ENCODE measurements around the gene LTBP1.
"Not testable (repeated sequence)": the region's sequence is repeated elsewhere in the genome, so short reads cannot be mapped to it uniquely, and the experiment has no call there.

The LTBP1 gene

GRCh38 chr2:33153008-33153407, 206.3 kb downstream of the LTBP1 start:
- DNase-seq, result no peak

DNA sequence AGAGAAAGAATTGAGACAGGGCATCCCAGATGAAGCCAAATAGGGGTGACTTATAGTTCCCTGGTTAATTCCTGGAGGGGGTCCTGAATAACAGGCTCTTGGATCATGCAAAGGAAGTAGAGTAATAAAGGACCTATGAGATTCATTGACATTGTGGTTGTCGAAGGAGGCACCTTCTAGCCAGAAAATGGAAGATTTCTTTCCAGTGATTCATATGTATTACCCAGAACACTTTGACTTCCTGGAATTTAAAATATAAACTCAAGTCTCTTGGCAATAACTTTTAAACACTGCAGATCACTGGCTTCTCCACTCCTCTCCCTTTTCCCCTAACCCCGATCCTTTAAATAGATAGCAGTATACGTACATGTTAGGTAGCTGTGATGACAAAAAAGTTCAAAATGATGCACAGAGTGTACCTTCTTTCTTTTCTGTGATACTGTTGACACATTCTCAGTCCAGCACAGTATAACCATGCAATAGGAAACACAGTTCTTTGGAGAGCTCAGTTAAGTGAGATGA, 211.8 kb downstream of the LTBP1 start:
- DNase-seq, result no peak

DNA sequence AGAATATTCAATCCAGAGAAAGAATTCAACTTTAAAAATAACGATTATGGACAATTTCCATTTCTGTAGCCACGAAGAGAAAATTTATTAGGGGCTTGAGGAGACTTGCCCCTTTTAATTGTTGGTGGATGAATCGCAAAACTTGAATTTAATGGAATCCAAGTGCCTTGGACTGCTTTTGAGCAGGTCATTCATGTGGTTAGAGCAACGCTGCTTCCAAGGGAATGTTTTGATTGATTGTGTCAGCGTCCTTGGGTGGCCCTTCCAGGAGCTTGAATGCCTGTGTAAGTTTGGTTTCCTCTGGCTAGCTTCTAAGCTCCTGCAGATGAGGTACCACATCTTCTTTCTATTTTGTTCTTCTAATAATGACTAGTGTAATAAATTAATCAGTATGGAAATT, 213.4 kb downstream of the LTBP1 start:
- DNase-seq, result no peak

- no peak for DNase-seq
These were observed 219.6 kb downstream of the LTBP1 start for GRCh38 chr2:33166287-33166881.

GRCh38 chr2:33167622-33168245, 221.0 kb downstream of the LTBP1 start:
- DNase-seq, result no peak

DNA sequence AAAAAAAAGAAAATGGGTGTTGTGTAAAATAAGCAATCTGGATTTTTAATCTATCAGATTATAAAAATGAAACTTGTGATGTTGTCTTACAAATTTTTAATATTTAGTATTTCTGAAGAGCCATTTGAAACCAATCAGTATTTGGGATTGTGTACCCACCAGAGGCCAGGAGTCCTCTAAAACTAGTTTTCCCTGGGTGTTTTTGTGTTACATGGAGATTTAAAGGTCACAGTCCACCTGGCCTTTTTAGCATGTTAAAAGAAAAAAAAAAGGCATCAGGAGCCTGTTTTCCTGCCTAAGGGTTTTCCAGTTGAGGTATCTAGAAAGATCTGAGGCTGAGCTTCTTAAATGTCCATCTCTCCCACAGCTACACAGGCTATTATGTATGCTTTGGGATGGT, 221.7 kb downstream of the LTBP1 start:
- no peak for DNase-seq

DNA sequence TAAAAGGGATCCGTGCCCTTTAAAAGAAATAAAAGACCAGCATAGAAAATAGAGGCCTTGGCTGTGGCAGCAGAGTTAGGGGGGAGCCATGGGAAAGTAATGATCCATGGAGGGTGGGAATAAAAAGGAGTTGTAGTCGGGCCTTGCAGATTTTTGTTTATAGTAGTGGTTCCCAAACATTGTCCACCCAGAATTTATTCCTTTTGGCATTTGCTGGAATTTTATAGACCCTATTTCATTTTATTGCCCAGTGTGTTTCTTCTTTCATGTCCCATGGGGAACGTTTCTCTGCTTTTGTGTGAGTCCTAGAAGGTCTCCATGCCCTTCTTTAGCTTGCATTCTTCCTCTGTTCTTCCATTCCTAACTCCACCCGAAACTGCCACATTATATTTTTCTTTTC, 222.2 kb downstream of the LTBP1 start:
- no peak for DNase-seq

GRCh38 chr2:33170251-33170650, 223.5 kb downstream of the LTBP1 start:
- not testable (repeated sequence) for DNase-seq

DNA sequence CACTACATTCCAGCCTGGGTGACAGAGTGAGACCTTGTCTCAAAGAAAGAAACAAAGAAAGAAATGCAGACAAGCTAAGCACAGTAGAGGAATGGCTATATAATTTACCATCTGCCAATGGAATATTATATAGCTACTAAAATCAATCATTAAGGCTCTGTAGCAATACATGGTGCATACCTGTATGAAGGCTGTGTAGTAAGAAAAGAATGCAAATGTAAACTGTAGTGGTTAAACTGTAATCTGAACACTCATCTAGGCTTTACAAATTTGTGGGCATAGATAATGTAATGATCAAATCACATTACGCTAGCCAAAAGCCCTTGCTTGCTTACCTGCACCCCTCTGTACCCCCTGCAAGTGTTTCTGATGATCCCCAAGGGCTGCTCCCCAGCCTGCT, 230.9 kb downstream of the LTBP1 start:
- DNase-seq, result no peak

GRCh38 chr2:33178209-33178608, 231.5 kb downstream of the LTBP1 start:
- no peak for DNase-seq

DNA sequence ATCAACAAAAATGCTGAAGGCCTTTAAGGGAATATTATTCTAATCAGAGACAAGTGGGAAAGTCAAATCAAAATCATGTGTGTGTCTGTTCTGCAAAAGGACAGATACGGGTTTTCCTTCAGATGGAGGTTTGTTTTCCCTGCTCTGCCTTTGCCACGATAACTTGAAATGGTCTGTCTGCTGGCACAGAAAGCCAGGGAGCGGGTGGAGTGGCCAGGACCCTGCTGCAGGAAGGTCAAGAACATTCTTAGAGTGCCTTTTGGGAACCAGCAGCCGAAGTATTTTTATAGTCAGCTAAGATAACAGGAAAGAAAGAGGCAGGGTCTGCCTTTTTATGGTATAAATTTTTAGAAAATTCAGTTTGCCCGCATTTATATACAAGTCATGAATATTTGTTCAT, 234.2 kb downstream of the LTBP1 start:
- DNase-seq, result no peak

DNA sequence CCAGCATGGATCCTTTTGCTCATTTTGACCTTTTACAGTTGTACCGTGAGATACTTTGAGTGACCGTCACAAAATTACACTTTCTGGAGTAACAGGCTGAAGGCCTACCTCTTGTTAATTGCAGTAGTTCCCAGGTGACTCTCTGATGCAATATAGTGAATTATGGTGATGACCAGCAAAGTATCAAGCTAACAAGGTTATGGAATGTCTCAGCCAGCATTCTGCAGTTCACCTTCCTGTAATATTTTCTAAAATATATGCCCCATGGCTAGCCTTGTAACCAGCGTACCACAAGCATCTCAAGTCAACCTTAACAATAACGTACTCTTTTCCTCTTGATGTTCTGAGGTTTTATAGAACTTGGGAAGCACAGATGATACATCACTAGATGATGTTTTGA, 234.7 kb downstream of the LTBP1 start:
- DNase-seq, result no peak

DNA sequence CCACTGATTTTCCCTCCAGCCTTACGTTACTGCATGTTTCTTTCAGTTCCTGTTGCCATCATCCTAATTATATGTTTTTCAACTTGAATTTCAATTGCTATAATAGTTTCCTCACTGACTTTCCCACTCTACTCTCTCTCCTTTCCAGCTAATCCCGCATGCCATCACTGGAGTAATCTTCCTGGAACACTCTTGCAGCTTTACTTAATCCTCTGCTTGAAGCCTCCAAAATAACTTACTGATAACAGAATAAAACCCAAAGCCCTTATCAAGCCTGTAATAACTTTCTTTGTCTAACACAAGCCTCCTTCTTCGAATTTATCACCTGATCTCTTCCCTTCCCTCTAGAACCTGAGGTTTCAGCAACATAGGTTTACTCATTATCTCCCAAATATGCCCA, 237.3 kb downstream of the LTBP1 start:
- DNase-seq, result no peak

- DNase-seq, result no peak
These were observed 240.2 kb downstream of the LTBP1 start for GRCh38 chr2:33186937-33187336.

DNA sequence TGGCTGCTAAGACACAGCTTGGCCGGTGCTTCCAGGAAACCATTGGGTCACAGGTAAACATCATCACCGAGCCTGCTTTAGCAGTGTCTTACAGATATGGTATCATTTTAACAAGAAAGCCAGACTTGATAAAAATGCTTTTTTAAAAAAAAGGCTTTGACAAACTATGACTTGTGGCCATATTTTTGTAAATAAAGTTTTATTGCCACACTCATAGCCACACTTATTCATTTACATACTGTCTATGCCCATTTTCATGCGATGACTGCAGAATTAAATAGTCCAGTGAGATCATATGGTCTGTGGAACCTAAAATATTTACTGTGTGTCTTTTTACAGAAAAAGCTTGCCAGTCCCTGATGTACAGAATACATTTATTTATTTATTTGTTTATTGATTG, 242.0 kb downstream of the LTBP1 start:
- DNase-seq, result no peak

DNA sequence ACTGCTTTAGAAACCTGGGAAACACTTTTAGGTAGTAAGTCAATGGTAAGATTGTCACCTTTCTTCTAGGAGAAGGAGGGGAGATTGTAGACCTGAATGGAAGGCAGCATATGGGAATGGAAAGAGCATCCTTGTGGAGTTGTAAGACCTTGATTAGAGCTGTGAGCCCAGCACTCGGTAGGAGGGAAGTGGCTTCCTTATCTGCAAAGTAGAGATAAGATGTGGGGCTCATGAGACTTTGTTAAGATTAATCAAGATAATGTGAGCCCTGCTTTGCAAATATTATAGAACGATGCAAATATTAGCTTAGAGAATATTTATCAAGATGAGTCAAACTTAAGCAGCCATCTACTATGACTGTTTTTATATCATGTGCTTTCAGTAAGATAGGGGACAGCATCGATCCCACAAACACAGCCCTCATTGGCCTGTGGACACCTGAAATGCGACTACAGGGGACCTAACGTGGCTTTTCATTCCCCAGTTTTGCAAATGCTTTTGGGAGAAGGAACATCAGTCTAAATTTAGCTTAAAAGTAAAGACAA, 243.7 kb downstream of the LTBP1 start:
- no peak for DNase-seq

DNA sequence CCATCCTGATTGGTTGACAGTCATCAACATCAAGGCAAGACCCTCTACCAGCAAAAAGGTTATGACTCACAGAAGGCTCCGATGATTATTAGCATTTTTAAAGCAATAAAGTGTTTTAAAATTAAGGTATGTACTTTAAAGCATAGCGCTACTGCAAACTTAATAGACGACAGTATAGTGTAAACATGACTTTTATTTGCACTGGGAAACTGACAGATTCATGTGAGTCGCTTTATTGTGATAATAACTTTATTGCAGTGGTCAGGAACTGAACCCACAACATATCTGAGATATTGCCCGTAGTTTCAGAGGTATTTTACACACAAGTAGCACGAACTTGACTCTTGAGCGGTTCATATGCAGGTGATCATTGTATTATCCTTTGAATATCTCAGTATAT, 249.1 kb downstream of the LTBP1 start:
- no peak for DNase-seq

DNA sequence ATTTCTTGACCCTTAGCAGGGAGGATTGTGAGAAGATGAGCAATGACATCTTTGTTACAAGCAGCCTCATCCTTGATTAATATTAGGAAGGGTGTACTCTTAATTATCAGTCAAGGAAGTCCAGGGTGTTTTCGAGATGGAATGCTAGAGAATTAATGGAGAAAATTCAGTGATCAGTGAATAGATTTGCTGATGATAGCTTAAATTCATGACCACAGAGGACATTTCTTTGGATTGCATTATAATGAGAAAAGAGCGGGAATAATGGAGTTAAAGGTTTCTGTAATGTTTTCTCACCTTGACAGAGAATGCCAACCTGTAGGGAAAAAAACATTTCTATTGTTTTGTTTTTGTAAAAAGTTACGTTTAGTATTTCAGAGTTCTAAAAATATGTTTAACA, 249.9 kb downstream of the LTBP1 start:
- DNase-seq, result no peak

DNA sequence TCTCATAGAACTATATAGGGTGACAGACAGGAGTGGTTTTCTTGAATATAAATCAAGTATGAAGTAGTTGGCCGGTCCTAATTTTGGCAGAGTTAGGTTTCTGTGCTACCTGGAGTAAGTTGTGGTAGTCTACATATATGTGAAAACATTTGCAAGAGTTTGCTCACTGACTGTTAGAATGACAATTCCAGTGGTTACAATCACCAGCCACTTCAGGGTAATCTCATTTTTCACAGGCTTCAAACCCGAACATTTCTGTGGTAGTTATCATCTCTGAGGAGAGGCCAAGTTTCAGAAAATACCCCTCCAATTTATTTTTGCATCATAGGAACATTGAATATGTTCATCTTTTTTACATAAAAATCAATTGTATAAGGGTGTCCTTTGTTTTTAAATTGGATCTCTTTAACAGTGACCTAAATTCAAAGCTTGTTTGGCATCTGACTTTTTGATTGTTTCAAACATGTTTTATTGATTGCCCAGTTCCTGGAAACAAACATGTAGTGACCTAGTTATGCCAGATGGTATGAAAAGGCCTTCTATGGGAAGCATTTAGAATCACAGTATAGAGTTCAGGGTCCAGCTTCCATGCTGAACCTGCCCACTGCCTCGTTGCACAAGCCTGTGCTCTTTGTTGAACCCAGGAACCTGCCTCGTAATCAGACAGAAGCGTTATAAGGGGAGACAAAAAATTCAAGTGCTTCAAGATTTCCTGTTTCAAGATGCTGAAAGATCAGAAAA, 250.6 kb downstream of the LTBP1 start:
- DNase-seq, result no peak

DNA sequence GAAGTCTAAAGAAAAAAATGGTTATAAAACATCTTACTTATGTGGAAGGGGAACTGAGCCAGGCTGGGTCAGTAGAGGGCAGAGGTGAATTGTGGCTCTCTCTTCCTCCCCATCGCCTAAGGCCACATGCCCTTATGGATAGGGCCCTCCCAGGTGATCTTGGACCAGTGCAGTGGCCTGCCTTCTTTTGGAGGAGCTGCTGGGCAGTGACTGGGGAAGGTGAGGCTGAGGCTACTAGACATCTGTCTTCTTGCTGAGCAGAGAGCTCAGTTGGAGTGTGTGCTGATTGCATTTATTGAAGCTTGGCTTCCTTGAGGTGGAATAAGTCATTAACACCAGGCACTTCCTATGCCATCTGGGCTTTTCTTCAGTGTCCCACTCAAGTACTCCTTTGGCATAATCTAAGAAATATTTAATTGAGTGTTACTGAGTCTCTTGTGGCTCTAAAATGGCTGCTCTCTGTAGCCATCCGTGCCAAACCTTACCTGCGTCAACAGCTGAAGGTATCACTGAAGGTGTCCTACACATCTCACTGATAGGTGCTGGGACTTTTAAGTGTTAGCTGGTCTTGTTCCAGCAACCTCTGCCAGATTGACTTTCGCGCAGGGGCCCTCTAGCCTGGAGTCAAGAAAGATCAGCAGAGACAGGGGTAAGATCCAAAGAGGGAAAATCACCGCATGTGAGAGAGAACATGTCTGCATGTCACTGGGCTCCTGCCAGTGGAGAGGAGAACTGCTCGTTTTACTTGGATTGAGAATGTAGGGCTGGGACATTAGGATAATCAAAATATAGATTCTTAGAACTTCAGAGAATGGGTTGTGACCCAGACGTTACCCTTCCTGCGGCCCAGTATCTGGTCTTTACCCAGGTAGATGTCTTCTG, 256.1 kb downstream of the LTBP1 start:
- no peak for DNase-seq

DNA sequence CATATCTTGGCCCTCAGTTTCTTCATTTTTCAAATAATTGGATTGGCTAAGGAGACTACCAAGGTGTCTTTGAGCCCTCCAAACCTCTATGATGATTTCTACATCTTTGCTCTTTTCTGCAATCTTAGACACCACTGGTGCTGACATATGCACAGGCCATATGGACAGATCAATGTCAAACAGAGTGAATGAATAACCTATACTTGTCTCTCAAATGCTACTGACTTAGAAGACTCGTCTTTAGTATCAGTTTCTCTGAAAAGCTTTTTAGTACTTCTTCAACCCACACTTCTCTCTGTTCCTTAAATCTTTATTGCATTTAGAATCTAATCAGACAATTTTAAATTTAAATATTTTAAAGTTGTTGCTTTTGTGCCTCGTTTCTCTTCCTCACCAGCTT, 258.2 kb downstream of the LTBP1 start:
- DNase-seq, result no peak

DNA sequence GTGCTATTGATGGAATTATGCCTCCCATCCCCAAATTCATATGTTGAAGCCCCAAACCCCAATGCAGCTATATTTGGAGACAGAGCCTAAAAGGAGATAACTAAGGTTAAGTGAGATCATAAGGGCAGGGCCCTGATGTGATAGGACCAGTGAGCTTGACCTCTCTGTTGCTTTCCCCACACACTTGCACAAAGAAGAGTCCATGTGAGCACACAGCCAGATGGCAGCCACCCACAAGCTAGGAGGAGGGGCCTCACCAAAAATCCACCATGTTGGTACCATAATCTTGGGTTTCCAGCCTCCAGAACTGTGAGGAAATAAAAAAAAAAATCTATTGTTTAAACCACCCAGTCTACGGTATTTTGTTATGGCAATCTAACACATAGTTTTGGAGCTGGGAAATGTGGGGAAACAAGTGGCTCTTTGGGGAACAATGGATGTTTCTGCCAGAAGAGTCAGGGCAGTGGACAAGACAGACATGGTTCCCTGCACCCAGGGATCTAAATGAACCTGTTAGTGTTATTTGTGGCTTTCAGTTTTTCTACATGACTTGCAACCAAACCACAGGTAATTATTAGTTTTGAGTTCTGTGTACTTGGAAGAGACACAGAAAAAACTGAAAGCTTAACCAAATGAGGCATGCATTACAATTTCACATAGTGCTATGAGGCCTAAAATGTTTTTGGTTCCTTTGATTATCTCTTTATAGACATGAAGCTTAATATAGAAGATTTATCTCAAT, 259.1 kb downstream of the LTBP1 start:
- DNase-seq, result no peak

All from CD4-positive, alpha-beta T cell treated with Interleukin-12 subunit alpha and Interleukin-12 subunit beta, for 1 hour (primary cell).